ENCODE measurements around the gene CCDC138. TPM values are rescaled to one million over a fixed set of nuclear protein-coding genes. Genes with fewer than 3 reads are reported as not detected.

CCDC138 gene
- total RNA-seq, 2 donors from 2014 or later, result 6.5 to 16.0 TPM

- H3K27ac Mint-ChIP-seq, result no peak overlapping the region
- no peaks in the 10 kb centered on the region for H3K9me3 Mint-ChIP-seq
- peaks cover 0 to 10% of the 10 kb centered on the region in 2 donors for H3K36me3 Mint-ChIP-seq
- no peak for DNase-seq (ENCODE audit: low spot score in 2 of 2)
- ATAC-seq, result no peak
Observed at GRCh38 chr2:108853421-108853820, 66.8 kb downstream of the CCDC138 start.

- Mint-ChIP-seq H3K9me3 (no peaks in the 10 kb centered on the region), H3K36me3 (peaks cover 0 to 10% of the 10 kb centered on the region in 2 donors), H3K27ac (no peak overlapping the region)
- no peak for DNase-seq (ENCODE audit: low spot score in 2 of 2)
- no peak for ATAC-seq
Observed at GRCh38 chr2:108854484-108854883, 67.9 kb downstream of the CCDC138 start.

GRCh38 chr2:108855194-108855593 lies 68.6 kb downstream of the CCDC138 start:
- no peak for DNase-seq (ENCODE audit: low spot score in 2 of 2)
- H3K36me3 Mint-ChIP-seq, result peaks cover 0 to 10% of the 10 kb centered on the region in 2 donors
- H3K9me3 Mint-ChIP-seq, result no peaks in the 10 kb centered on the region
- ATAC-seq, result peak in 1 of 2 donors; percentile 47
- H3K27ac Mint-ChIP-seq, result no peak overlapping the region

GRCh38 chr2:108858894-108859293 lies 72.3 kb downstream of the CCDC138 start:
- Mint-ChIP-seq H3K9me3 (no peaks in the 10 kb centered on the region), H3K27ac (no peak overlapping the region), H3K36me3 (peaks cover 0 to 15% of the 10 kb centered on the region in 2 donors)
- DNase-seq (ENCODE audit: low spot score in 2 of 2) (no peak), ATAC-seq (no peak)

GRCh38 chr2:108866041-108866440 lies 79.5 kb downstream of the CCDC138 start:
- DNase-seq (ENCODE audit: low spot score in 2 of 2), result no peak
- Mint-ChIP-seq H3K9me3 (peaks cover 14 to 15% of the 10 kb centered on the region in 2 donors), H3K36me3 (peaks cover 29 to 43% of the 10 kb centered on the region in 2 donors), H3K27ac (no peak overlapping the region)
- no peak for ATAC-seq

DNA sequence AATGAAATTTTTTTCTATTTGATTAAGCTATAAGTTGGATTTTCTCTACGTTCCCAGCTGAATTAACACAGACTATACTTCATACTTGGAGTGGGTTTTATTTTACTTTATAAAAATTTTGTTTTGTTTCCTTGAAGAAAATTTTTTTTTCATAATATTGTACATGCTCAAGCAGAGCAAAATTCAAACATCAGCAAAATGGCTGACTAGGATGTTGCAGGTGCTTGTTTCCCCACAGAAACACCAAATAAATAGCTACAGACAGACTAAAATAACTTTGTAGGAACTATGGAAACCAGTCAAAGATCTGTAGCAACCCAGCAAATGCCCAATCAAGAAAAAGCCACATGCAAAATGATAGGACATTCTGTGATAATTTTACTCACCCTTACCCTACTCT lies 82.3 kb downstream of the CCDC138 start:
- H3K27ac Mint-ChIP-seq, result peak overlapping the region in 1 of 2 donors; percentile 36
- H3K9me3 Mint-ChIP-seq, result peaks cover 14 to 15% of the 10 kb centered on the region in 2 donors
- ATAC-seq, result no peak
- H3K36me3 Mint-ChIP-seq, result peaks cover 36 to 38% of the 10 kb centered on the region in 2 donors
- DNase-seq (ENCODE audit: low spot score in 2 of 2), result no peak

DNA sequence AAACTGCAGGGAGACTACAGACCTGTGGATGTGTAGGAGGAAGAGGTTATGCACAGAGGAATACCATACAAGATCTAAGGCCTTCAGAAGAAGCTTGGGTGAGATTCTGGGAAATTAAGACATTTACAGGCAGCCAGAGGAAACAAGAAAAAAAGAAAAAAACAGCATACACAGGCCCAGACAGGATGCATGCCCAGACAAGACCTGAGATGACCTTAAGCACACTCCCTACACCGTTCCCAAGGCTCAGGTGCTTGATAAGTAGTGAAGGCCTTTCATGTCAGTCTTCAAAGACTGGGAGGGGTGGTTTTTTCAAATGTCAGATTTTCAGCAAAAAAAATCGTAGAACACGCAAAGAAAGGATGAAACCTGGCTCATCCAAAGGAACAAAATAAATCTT lies 83.0 kb downstream of the CCDC138 start:
- DNase-seq (ENCODE audit: low spot score in 2 of 2), result no peak
- H3K36me3 Mint-ChIP-seq, result peaks cover 36 to 38% of the 10 kb centered on the region in 2 donors
- H3K9me3 Mint-ChIP-seq, result peaks cover 14 to 15% of the 10 kb centered on the region in 2 donors
- peak overlapping the region in 1 of 2 donors; percentile 36 for H3K27ac Mint-ChIP-seq
- ATAC-seq, result no peak

GRCh38 chr2:108870069-108870644 lies 83.6 kb downstream of the CCDC138 start:
- no peak for ATAC-seq
- H3K36me3 Mint-ChIP-seq, result peaks cover 36 to 38% of the 10 kb centered on the region in 2 donors
- DNase-seq (ENCODE audit: low spot score in 2 of 2), result no peak
- peak overlapping the region in 1 of 2 donors; percentile 75 for H3K27ac Mint-ChIP-seq
- H3K9me3 Mint-ChIP-seq, result peaks cover 14 to 15% of the 10 kb centered on the region in 2 donors

GRCh38 chr2:108877506-108877905 lies 90.9 kb downstream of the CCDC138 start:
- no peak overlapping the region for H3K27ac Mint-ChIP-seq
- no peak for ATAC-seq
- peaks cover 10 to 49% of the 10 kb centered on the region in 2 donors for H3K36me3 Mint-ChIP-seq
- DNase-seq (ENCODE audit: low spot score in 2 of 2), result no peak
- H3K9me3 Mint-ChIP-seq, result peaks cover 16 to 31% of the 10 kb centered on the region in 2 donors

DNA sequence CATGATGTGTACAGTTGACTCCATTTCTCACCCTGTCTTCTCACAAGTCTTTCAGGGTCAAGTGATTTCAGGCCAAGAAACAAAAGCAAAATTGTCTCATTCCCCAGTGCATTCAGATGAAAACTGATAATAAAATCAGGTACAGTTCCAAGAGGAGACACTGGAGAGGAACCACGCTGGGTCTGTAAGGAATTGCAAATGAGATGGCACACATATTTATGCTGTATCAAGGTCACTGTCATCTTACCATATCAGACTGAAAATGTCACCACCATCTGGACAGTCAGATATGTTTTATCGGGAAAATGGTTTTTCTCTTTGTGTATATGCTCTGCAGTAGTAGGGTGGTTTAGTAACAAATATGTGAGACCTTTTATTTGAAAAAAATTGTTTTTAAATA lies 91.7 kb downstream of the CCDC138 start:
- DNase-seq (ENCODE audit: low spot score in 2 of 2), result no peak
- Mint-ChIP-seq H3K27ac (no peak overlapping the region), H3K9me3 (peaks cover 22 to 35% of the 10 kb centered on the region in 2 donors), H3K36me3 (peaks cover 10 to 49% of the 10 kb centered on the region in 2 donors)
- no peak for ATAC-seq

DNA sequence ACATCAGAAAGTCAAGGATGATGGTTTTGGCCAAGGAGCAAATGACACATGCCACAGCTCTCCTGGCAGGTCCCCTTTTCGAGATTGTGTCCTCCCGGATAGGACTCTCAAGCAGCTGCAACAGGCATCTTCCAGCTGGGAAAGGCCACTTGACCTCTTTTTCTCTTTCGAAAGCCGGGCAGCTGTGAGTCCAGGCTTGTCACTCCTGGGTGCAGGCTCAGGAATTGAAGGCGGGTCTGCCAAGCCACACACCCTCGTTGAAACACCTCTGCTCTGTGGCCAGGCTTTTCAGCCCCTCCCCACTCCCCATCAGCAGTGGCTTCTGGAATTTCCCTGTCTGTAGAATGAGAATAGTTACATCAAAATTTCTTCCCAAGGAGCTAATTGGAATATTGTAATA lies 98.0 kb downstream of the CCDC138 start:
- H3K27ac Mint-ChIP-seq, result no peak overlapping the region
- DNase-seq (ENCODE audit: low spot score in 2 of 2), result no peak
- no peak for ATAC-seq
- H3K9me3 Mint-ChIP-seq, result peaks cover 40 to 51% of the 10 kb centered on the region in 2 donors
- H3K36me3 Mint-ChIP-seq, result peaks cover 20 to 32% of the 10 kb centered on the region in 2 donors

GRCh38 chr2:108889907-108890306 lies 103.3 kb downstream of the CCDC138 start:
- Mint-ChIP-seq H3K27ac (no peak overlapping the region), H3K36me3 (peaks cover 42 to 49% of the 10 kb centered on the region in 2 donors)
- no peak for ATAC-seq

GRCh38 chr2:108893277-108893676 lies 106.7 kb downstream of the CCDC138 start:
- Mint-ChIP-seq H3K27ac (no peak overlapping the region), H3K36me3 (peaks cover 49 to 70% of the 10 kb centered on the region in 2 donors), H3K9me3 (peaks cover 44 to 55% of the 10 kb centered on the region in 2 donors)
- DNase-seq (ENCODE audit: low spot score in 2 of 2) (no peak), ATAC-seq (no peak)

More at GRCh38 chr2:108889907-108890306, 103.3 kb downstream of the CCDC138 start:
- DNase-seq (ENCODE audit: low spot score in 2 of 2), result no peak
- peaks cover 56 to 64% of the 10 kb centered on the region in 2 donors for H3K9me3 Mint-ChIP-seq

DNA sequence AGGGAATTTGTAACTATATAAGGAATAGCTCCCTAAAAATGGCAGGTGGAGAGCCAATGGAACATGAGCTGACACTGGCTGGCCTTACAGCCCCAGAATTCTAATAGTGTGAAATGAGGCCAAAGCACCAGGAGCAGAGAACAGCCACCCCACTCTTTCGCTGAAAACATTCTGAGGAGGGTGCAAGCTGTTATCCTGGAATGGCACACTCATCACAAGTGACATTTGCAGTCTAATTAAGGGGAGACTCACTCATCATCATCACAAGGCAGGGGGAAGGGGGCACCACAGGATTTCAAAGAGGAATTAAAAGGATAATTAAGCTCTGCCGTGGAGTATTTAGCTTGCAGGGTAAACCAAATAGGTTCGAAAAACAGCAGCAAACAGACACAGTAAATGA lies 108.2 kb downstream of the CCDC138 start:
- H3K36me3 Mint-ChIP-seq, result peaks cover 56 to 76% of the 10 kb centered on the region in 2 donors
- H3K9me3 Mint-ChIP-seq, result peaks cover 36 to 45% of the 10 kb centered on the region in 2 donors
- DNase-seq (ENCODE audit: low spot score in 2 of 2) (no peak), ATAC-seq (no peak)
- H3K27ac Mint-ChIP-seq, result no peak overlapping the region

DNA sequence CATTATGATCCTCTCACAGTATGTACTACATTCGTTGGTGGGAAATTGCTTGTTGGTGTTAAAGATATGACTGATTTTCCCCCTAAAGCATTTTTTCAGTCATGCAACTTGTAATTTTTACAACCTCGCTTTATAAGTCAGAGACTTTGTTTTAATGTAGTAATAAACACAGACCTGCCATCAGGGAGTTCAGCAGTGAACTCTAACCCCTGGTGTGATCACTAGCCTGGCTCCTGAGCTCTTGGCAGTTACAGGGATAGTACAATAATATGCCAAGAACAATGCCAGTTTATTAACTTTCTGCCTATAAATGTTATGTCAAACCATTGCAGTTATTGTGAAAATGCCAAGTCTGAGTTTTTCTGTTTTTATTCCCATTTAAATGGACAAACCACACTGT lies 108.6 kb downstream of the CCDC138 start:
- peaks cover 56 to 72% of the 10 kb centered on the region in 2 donors for H3K36me3 Mint-ChIP-seq
- H3K27ac Mint-ChIP-seq, result no peak overlapping the region
- peaks cover 34 to 43% of the 10 kb centered on the region in 2 donors for H3K9me3 Mint-ChIP-seq
- no peak for DNase-seq (ENCODE audit: low spot score in 2 of 2)
- no peak for ATAC-seq

DNA sequence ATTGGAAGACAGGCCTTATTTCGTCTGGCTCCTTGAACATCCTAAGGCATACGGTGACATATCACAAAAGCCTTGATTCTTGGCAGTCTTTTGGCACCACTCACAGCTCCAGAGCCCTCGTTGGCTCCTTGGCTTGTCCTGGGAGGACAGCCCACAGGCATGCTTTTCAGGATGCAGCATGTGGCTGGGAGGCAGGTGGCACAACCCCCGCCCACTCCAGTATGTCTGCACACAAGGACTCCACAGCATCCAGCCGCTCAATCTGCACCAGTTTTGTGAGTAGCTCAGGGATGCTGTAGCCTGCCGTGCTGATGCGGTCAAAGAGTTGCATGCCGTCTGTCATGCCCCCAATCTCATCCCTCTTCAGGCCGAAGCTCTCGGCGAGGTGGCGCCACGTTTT lies 110.2 kb downstream of the CCDC138 start:
- DNase-seq (ENCODE audit: low spot score in 2 of 2) (no peak), ATAC-seq (no peak)
- peaks cover 57 to 77% of the 10 kb centered on the region in 2 donors for H3K36me3 Mint-ChIP-seq
- peak overlapping the region in 1 of 2 donors; percentile 47 for H3K27ac Mint-ChIP-seq
- H3K9me3 Mint-ChIP-seq, result peaks cover 25 to 38% of the 10 kb centered on the region in 2 donors

- peak overlapping the region in 1 of 2 donors; percentile 0 for H3K27ac Mint-ChIP-seq
- H3K36me3 Mint-ChIP-seq, result peaks cover 50 to 66% of the 10 kb centered on the region in 2 donors
- peaks cover 16 to 26% of the 10 kb centered on the region in 2 donors for H3K9me3 Mint-ChIP-seq
- ATAC-seq (peak in 1 of 2 donors; percentile 92), DNase-seq (ENCODE audit: low spot score in 2 of 2) (peak in 1 of 2 donors; percentile 9)
Observed at GRCh38 chr2:108898315-108899082, 111.9 kb downstream of the CCDC138 start.

Measured in activated naive CD4-positive, alpha-beta T cell treated with anti-CD3 and anti-CD28 coated beads, Interleukin-2, amount 50 U/mL, for 72 hours (primary cell).